OCI-M1 (cell line): ENCODE data around the gene PTCRA.

Source experiments
- DNase-seq: peaks from one replicate; lab custom pipeline; 2025; lab: John Stamatoyannopoulos, UW

PTCRA gene

DNA sequence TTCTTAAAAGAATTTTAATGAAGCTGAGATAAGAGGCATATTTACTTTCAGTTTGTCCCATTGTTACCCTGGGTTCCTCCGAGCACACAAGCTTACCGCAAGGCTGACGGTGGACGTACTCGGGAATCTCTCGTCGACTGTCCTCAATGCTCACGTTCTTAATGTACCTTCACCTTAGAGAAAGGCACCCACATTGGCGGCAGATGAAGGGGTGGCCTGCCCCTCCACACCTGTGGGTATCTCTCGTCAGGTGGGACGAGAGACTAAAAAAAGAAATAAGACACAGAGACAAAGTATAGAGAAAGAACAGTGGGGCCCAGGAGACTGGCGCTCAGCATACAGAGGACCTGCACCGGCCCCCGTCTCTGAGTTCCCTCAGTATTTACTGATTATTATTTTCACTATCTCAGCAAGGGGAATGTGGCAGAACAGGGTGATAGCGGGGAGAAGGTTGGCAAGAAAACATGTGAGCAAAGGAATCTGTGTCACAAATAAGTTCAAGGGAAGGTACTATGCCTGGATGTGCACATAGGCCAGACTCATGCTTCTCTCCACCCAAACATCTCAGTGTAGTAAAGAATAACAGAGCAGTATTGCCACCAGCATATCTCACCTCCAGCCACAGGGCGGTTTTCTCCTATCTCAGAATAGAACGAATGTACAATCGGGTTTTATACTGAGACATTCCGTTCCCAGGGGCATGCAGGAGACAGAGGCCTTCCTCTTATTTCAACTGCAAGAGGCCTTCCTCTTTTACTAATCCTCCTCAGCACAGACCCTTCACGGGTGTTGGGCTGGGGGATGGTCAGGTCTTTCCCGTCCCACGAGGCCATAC, 13.2 kb upstream of the PTCRA start:
- DNase-seq: peak; percentile 80

- DNase-seq: no peak
Observed at GRCh38 chr6:42904467-42904866, 11.4 kb upstream of the PTCRA start.

DNA sequence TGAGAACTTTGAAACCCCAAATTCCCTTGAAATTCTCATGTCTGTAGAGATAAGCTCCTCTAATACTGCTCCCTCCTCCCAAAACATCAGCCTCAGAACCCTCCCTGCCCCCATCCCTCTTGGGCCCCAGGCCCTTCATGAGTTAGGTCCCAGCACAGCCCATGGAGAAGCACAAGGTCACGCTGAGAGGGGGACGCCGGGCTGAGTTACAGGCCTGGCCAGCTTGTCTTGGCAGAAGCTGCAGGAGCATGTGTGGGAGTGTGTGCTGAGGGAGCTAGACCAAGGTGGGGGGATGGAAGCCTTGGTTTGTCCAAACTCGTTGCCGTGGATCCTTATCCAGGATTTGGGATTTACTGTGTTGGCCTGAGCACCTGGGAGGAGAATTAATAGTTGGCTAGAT, 8.5 kb upstream of the PTCRA start:
- DNase-seq: no peak

- DNase-seq: no peak
Observed at GRCh38 chr6:42909835-42910234, 6.0 kb upstream of the PTCRA start.

GRCh38 chr6:42911171-42912021, 4.5 kb upstream of the PTCRA start:
- DNase-seq: no peak

DNA sequence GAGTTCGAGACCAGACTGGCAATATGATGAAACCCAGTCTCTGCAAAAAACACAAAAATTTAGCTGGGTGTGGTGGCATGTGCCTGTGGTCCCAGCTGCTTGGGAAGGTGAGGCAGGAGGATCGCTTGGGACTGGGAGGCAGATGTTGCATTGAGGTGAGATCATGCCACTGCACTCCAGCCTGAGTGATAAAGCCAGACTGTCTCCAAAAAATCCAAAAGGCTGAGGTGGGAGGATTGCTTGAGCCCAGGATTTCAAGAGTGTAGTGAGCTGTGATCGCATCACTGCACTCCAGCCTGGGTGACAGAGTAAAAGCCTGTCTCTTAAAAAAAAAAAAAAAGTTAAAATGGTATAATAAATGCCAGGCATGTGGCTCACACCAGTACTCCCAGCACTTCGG, 1.3 kb upstream of the PTCRA start:
- DNase-seq: no peak

DNA sequence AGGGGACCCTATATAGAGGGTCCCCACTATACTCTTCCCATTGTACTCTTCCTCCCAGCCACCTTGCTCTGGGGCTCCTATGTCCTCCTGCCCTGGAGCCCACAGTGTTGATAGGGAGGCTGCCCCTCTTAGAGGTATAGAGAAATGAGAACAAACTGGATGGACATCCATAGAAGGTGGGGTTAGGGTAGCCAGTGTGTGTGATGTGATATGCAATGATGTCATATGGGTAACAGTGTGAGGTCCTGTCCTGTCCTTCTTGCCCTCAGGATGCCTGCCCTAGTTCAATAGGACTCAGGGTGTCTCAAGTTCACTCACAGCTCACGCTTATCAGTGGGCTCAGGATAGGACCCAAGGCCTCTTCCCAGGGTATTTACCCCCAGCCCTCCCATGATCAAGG, 435 bp downstream of the PTCRA start:
- DNase-seq: no peak

GRCh38 chr6:42921801-42922200, 5.9 kb downstream of the PTCRA start:
- DNase-seq: no peak

DNA sequence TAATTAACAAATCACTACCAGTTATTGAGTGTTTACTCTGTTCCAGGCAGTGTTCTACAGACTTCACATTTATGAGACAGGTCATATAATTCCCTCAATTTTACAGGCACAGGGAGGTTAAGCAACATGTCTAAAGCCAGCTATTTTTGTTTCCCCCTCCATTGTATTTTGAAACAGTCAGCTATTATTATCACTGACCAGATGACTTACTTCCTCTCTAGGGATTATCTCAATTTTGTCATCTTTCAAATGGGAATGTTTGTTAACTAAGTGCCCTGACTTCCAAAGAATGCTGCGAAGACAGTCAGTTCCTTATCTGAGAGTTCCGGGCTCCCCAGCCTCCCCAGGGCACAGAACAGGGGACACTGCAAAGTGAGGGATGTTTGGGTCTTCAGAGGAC, 7.8 kb downstream of the PTCRA start:
- peak; percentile 59 for DNase-seq

- DNase-seq: no peak
Observed at GRCh38 chr6:42925248-42925857, 9.5 kb downstream of the PTCRA start.

GRCh38 chr6:42928986-42929820, 13.3 kb downstream of the PTCRA start, which contains the start of gene CNPY3:
TSS of gene CNPY3 (plus strand) at chr6:42929480. CDS start at chr6:42929571, 91 bp downstream.
- peak; percentile 99 for DNase-seq

DNA sequence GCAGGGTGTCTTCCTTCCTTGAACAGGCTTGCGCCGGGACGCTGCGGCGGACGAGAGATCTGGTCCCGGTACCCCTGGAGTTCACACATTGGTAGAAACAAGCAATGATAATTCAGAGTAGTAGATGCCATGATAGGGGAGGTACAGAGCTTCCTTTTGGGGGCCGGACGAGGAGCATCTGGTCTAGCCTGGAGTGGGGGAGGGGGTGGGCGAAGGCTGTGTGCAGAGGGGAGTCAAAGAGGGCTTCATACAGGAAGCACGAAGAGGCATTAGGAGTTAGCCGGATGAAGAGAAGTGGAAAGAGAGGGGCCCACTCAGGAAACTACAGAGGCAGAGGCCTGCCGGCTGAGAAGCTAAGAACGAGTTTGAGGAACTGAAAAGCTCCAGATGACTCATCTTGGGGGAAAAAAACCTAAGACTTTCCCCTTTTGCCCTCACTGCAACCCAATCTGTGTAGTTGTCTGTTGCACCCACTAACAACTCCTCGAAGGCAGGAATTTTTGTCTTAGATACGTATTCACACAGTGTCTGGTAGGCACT, 14.0 kb downstream of the PTCRA start:
- DNase-seq: peak; percentile 89

GRCh38 chr6:42932412-42932811, 16.6 kb downstream of the PTCRA start:
- DNase-seq: no peak

- no peak for DNase-seq
Observed at GRCh38 chr6:42933205-42933604, 17.4 kb downstream of the PTCRA start.

- no peak for DNase-seq
Observed at GRCh38 chr6:42935322-42935721, 19.5 kb downstream of the PTCRA start.

GRCh38 chr6:42936398-42936797, 20.5 kb downstream of the PTCRA start:
- no peak for DNase-seq

- no peak for DNase-seq
Observed at GRCh38 chr6:42937548-42938427, 21.9 kb downstream of the PTCRA start.

DNA sequence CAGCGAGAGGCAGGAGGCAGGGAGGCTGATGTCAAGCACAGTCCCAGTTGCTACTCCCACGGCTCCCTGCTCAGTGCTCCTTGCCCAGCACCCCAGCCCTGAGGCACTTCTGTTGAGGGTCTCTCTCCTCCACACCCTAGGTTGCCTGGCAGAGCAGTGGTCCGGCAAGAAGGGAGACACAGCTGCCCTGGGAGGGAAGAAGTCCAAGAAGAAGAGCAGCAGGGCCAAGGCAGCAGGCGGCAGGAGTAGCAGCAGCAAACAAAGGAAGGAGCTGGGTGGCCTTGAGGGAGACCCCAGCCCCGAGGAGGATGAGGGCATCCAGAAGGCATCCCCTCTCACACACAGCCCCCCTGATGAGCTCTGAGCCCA, 22.6 kb downstream of the PTCRA start:
- no peak for DNase-seq

- no peak for DNase-seq
Observed at GRCh38 chr6:42938987-42939809, 23.3 kb downstream of the PTCRA start.

- DNase-seq: no peak
Observed at GRCh38 chr6:42939810-42940167, 23.9 kb downstream of the PTCRA start.
